ENCODE data around the gene TSPAN17.

GRCh38 chr5:176658817-176659511 is 11.7 kb downstream of the TSPAN17 start:
- TF ChIP-seq, protein P1, sequence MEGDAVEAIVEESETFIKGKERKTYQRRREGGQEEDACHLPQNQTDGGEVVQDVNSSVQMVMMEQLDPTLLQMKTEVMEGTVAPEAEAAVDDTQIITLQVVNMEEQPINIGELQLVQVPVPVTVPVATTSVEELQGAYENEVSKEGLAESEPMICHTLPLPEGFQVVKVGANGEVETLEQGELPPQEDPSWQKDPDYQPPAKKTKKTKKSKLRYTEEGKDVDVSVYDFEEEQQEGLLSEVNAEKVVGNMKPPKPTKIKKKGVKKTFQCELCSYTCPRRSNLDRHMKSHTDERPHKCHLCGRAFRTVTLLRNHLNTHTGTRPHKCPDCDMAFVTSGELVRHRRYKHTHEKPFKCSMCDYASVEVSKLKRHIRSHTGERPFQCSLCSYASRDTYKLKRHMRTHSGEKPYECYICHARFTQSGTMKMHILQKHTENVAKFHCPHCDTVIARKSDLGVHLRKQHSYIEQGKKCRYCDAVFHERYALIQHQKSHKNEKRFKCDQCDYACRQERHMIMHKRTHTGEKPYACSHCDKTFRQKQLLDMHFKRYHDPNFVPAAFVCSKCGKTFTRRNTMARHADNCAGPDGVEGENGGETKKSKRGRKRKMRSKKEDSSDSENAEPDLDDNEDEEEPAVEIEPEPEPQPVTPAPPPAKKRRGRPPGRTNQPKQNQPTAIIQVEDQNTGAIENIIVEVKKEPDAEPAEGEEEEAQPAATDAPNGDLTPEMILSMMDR (IDR thresholded peaks at IDR 0.05) = no peak
- TF ChIP-seq ZFX (IDR thresholded peaks at IDR 0.05; ENCODE audit: borderline replicate concordance) = no peak
